Coronary artery (tissue), 2 donors: ENCODE results near the gene JDP2.

Source experiments
- DNase-seq: peaks from one replicate; pipeline ENCODE4 v3.0.0-alpha.2; 2017; ENCODE audit warnings: low spot score
- H3K27ac ChIP-seq, 2 donors: fragments of 200-600 bp; sonication (generic); one replicate each; pipeline ENCODE4 v1.5.1; 2016 to 2019
- H3K4me3 ChIP-seq: fragments of 200-600 bp; sonication (generic); 2 replicates; pipeline ENCODE4 v1.5.1; 2016; ENCODE audit warnings: mild to moderate bottlenecking, moderate library complexity
- CTCF ChIP-seq: fragments of 200-600 bp; sonication (generic); IDR thresholded peaks from one replicate; pipeline ENCODE4 v1.5.1; 2019; ENCODE audit warnings: antibody characterized with exemption

JDP2 gene

GRCh38 chr14:75399843-75400775, 27.7 kb upstream of the JDP2 start:
- no peak overlapping the region for H3K4me3 ChIP-seq
- TF ChIP-seq CTCF: no peak
- DNase-seq: peak; percentile 98
- H3K27ac ChIP-seq: peak overlapping the region; percentile 21 to 74

GRCh38 chr14:75401361-75401760, 26.5 kb upstream of the JDP2 start:
- Histone ChIP-seq H3K4me3 (peak overlapping the region; percentile 18), H3K27ac (peak overlapping the region; percentile 55 to 74)
- no peak for TF ChIP-seq CTCF
- DNase-seq: peak; percentile 88

GRCh38 chr14:75402867-75403413, 24.9 kb upstream of the JDP2 start:
- H3K27ac ChIP-seq: no peak overlapping the region
- TF ChIP-seq CTCF: no peak
- no peak overlapping the region for H3K4me3 ChIP-seq
- DNase-seq: no peak

GRCh38 chr14:75404847-75405246, 23.0 kb upstream of the JDP2 start:
- no peak for TF ChIP-seq CTCF
- no peak for DNase-seq
- Histone ChIP-seq H3K27ac (no peak overlapping the region), H3K4me3 (no peak overlapping the region)

GRCh38 chr14:75406102-75406501, 21.7 kb upstream of the JDP2 start:
- no peak for TF ChIP-seq CTCF
- no peak overlapping the region for H3K27ac ChIP-seq
- no peak overlapping the region for H3K4me3 ChIP-seq
- no peak for DNase-seq

GRCh38 chr14:75406856-75407255, 21.0 kb upstream of the JDP2 start:
- no peak for DNase-seq
- no peak overlapping the region for H3K27ac ChIP-seq
- H3K4me3 ChIP-seq: no peak overlapping the region
- no peak for TF ChIP-seq CTCF
